ENCODE data around the gene OCRL.

- TF ChIP-seq POLR2A (IDR thresholded peaks at IDR 0.05) (no peak), EP300 (IDR thresholded peaks at IDR 0.05) (no peak), POLR2AphosphoS5 (IDR thresholded peaks at IDR 0.05) (no peak), CTCF (IDR thresholded peaks at IDR 0.05) (no peak)
Observed at GRCh38 chrX:129495900-129496299, 44.2 kb upstream of the OCRL start.

All from gastroesophageal sphincter (tissue), 3 donors.